AG04449 (cell line): ENCODE data around the gene PNO1.

Experiments
- CTCF ChIA-PET: fragments of 350-600 bp; formaldehyde crosslinking; extraction: SDS; loops from one replicate; lab custom pipeline; 2021; ENCODE audit warnings: antibody characterized with exemption; lab: Yijun Ruan, JAX
- POLR2A ChIA-PET: fragments of 400-600, 350-600 bp; formaldehyde crosslinking; extraction: SDS; loops from one replicate; lab custom pipeline; 2020; ENCODE audit warnings: antibody characterized with exemption, inconsistent platforms; lab: Yijun Ruan, JAX
- DNase-seq: peaks from one replicate; pipeline ENCODE4 v3.0.0-alpha.2; 2010; ENCODE audit warnings: low read depth, low spot score
- H3K4me3 ChIP-seq: 2 replicates; pipeline ENCODE4 v1.5.1; 2011; ENCODE audit warnings: low read depth, mild to moderate bottlenecking, control low read depth, low read length
- CTCF ChIP-seq: IDR thresholded peaks from one replicate; pipeline ENCODE4 v1.5.1; 2011; ENCODE audit warnings: mild to moderate bottlenecking, moderate library complexity, low read length, control low read depth, inconsistent platforms; ENCODE audit not compliant: insufficient read depth; ENCODE audit errors: missing control alignments

Gene PNO1

DNA sequence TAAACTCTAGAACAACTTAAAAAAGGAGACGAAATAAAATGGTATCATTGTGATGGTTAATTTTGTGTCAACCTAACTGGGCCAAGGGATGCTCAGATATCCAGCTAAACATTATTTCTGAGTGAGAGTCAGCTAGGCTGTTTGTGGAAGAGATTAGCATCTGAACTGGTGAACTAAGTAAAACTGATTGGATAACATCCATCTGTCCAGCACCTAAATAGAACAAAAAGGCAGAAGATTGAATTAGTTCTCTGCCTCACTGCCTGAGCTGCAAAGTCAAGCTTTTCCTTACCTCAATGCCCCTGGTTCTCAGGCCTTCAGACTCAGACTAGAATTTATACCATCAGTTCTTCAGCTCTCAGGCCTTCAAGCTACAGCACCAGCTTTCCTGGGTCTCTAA, 64.6 kb downstream of the PNO1 start:
- ChIA-PET POLR2A (no interaction called here), CTCF (interaction anchor here (0.8 to 1.4 kb wide), 4 partner anchors 10 to 28 kb away, joined by 3 to 4 read pairs (median 4); no protein-coding TSS in a partner anchor)
- TF ChIP-seq CTCF: no peak
- H3K4me3 ChIP-seq: no peak overlapping the region
- DNase-seq: no peak

DNA sequence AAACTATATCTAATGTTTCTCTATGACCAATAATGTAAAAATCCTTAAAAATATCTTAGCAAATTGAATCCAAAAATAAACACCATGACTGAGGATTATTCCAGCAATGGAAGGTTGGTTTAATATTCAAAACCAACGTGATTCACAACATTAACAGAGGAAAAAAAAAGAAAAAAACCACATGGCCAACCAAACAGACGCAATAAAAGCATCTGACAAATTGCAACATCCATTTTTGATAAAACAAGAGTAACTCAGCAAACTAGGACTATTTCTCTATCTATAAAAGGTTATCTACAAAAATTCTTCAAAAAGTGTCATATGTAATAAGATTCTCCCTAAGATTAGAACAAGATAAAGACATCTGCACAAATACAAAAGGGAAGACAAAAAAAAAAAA, 65.7 kb downstream of the PNO1 start:
- no peak overlapping the region for H3K4me3 ChIP-seq
- ChIA-PET POLR2A (no interaction called here), CTCF (interaction anchor here (0.8 to 5.9 kb wide), 3 partner anchors 21 to 47 kb away, joined by 3 to 50 read pairs (median 3); no protein-coding TSS in a partner anchor)
- no peak for TF ChIP-seq CTCF
- no peak for DNase-seq

- ChIA-PET POLR2A (no interaction called here), CTCF (interaction anchor here (1.3 to 5.9 kb wide), 3 partner anchors 29 to 67 kb away, joined by 3 to 50 read pairs (median 5); partner anchors contain the start of gene PNO1)
- TF ChIP-seq CTCF: no peak
- DNase-seq: no peak
- H3K4me3 ChIP-seq: no peak overlapping the region
Measured at GRCh38 chr2:68225119-68225632, 67.5 kb downstream of the PNO1 start.
